GM18517 (cell line): ENCODE results near the gene TLR1.
"Not testable (repeated sequence)": the region's sequence is repeated elsewhere in the genome, so short reads cannot be mapped to it uniquely, and the experiment has no call there.

Experiments used
- ATAC-seq: cut with Tn5 transposase; IDR thresholded peaks from one replicate; pipeline ENCODE4 v1.9.1; 2021; ENCODE audit warnings: mild to moderate bottlenecking, moderate library complexity; ENCODE audit not compliant: unreplicated experiment

Gene TLR1

GRCh38 chr4:38775326-38775725 is 29.3 kb downstream of the TLR1 start:
- no peak for ATAC-seq

DNA sequence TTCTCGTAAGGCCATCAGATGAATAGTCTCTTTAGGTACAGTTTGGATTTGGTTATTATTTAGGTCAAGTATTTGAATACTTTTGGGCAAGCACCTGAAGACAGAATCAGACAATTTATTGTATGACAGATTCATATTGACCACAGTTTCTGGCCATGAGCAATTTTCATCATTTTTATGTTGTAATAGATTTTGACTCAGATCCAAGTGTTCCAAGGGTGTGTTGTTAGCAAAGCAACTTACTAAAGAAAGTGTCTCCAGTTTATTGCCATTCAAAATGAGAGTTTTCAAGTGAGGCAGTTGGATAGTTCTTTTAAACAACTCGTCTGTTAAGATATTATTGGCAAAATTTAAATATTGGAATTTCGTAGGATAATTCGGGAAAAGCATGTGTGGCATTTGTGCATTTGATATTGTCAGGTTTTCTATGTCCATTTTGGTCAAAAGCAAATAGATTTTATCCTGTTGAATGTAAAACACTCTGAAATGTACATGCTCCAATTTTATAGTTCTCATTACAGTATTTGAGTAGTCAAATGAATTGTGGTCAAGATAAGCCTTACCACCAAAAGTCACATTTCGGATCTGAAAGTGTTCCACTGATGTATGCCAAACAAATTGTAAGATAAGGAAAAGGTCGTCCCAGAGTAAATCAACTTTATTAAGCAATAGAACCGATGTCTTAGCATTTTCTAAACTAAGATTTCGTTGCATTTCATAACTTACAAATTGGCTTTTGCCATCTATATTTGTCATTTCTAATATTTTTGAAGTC is 30.2 kb downstream of the TLR1 start:
- ATAC-seq = no peak

- ATAC-seq = not testable (repeated sequence)
Measured at GRCh38 chr4:38770281-38770680, 34.3 kb downstream of the TLR1 start.

GRCh38 chr4:38769857-38770256 is 34.7 kb downstream of the TLR1 start:
- ATAC-seq = no peak

DNA sequence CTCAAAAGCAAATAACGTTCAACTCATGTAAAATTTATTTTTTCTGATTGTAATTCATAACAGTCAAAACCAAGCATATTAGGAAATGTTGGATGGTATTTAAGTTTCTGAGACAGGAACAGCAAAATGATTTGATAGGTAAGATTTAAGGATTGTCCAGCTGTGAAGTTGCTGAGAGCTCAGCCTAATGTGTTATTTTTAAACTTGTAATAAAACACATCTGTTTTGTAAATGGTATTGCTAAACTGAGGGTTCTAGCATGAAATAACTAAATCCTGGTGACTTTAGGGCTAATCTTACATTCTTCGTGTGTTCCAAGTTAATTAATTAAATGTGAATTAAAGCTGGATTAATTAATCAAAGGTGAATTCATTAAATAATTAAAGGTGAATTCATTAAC is 35.1 kb downstream of the TLR1 start:
- no peak for ATAC-seq

DNA sequence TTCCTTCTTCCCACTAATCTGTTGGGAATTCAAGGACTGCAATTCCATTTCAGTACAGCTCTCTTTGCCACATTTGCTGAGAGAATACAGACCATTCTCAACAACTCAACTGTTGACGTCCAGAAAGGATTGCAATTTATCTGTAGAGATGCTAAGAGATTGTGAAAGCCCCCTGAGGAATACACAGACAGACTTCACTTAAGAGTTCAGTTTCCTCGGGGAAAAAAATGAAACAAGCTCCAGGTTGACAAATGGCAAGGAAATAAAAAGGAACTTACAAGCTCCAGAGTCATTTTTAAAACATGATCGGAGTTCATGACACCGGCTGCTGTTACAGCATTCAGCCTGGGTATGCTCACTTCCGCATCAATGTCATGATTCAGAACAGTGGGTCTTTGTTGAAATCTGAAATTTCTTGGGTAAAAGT is 35.6 kb downstream of the TLR1 start:
- ATAC-seq = no peak

- ATAC-seq = not testable (repeated sequence)
Measured at GRCh38 chr4:38766940-38767339, 37.7 kb downstream of the TLR1 start.

DNA sequence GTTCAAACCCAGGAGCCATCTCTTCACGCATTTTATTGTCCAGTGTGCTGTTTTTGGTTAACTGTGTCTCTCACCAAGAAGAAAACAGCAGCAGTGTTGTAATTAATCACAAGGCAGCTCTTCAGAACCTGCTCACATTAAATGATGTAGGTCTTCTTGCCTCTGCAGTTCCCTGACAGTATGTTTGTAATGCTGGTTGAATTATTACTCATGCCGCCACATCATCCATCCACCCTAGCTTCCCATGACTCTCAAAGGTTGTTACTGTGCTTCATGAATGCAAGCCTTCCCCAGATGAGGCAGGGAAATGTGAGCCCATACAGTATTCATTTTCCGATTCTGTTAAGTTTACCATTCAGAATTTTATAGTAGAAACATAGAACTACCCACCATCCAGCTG is 39.2 kb downstream of the TLR1 start:
- no peak for ATAC-seq

- ATAC-seq = no peak
Measured at GRCh38 chr4:38764277-38764676, 40.3 kb downstream of the TLR1 start.

- ATAC-seq = peak; percentile 34
Measured at GRCh38 chr4:38762560-38762959, 42.0 kb downstream of the TLR1 start.

- ATAC-seq = no peak
Measured at GRCh38 chr4:38759790-38760122, 44.8 kb downstream of the TLR1 start.

- no peak for ATAC-seq
Measured at GRCh38 chr4:38759113-38759789, 45.3 kb downstream of the TLR1 start.

- ATAC-seq = no peak
Measured at GRCh38 chr4:38757945-38758600, 46.5 kb downstream of the TLR1 start.

GRCh38 chr4:38752941-38753806 is 51.4 kb downstream of the TLR1 start:
- no peak for ATAC-seq

DNA sequence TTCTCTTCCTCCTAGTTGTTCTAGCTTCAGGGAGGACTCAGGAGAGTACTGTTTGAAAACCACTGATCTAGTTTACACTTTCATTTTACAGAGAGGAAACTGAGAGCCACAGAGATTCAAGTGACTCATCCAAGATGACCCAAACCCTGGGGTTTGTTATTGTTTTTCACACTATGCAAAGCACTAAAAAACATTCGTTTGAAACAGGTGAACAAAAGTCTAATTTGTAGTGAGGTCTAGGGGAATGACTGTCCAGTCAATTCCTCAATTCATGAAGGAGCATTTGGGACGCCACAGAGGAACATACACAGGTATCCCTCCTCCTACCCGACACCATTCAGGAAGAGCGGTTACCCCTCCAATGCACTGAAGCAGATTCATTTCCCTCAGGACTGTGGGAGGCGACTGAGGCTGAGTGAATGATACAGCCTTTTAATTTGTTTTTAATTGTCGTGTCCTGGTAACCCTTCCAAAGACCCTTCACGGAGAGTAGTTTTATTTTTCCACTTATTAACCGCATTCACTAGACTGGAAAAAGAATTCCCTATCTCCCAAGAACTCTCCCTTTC is 52.1 kb downstream of the TLR1 start:
- peak; percentile 95 for ATAC-seq

DNA sequence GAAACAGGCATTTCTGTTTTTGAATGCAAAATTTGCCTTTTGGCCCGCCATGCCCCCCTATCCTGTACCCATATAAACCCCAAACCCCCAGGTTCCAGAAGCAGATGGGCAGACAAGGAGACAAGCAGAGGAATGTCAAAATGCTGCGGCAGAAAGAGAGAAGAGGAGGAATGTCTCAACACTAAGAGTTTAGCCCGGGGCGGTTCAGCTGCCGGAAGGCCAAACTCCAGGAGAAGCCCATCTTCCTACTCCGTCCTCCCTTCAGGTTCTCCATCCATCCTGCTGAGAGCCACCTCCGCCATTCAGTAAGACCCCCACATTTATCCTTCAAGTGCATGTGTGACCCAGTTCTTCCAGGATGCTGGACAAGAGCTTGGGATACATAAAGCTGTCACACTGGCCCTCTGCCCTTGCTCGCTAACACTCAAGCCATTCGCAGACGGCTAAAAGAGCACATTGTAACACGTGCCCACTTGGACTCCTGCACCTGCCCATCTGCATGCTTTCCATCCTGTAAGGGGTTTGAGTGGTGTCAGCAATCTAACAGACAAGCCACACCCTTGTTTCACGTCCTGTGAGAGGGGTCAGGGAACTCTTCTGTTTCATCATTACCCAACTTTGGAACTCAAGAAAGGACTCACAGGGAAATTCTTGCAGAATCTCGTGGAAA is 53.1 kb downstream of the TLR1 start:
- ATAC-seq = no peak

DNA sequence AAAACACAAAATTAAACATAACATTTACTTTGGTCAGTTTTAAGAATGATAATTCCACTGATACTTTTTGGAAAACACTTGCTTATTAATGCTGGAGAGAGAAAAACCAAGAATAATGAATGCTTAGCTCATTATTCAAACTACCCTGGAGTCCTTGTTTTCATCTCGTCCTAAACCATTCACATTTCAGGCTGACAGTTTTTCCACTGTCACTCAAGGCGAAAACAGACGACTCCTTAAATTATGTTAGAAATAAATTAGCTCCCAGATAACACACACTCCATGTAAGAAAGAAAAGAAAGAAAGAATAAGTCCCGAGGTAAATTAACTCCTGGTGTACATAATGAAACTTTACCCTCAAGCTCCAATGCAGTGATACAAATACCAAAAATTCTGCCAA is 55.3 kb downstream of the TLR1 start:
- no peak for ATAC-seq

DNA sequence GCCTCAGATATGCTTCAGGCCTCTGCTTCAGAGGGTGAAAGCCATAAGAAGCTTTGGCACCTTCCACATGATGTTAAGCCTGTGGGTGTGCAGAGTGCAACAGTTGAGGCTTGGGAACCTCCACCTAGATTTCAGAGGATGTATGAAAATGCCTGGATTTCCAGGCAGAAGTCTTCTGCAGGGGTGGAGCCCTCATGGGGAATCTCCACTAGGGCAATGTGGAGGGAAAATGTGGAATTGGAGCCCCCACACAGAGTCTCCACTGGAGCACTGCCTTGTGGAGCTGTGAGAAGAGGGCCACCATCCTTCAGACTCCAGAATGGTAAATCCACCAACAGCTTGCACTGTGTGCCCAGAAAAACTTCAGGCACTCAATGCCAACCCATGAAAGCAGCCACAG is 57.0 kb downstream of the TLR1 start:
- no peak for ATAC-seq
